Neural cell (in vitro differentiated cells): ENCODE results near the gene PCLAF. TPM values are rescaled to one million over a fixed set of nuclear protein-coding genes. Genes with fewer than 3 reads are reported as not detected.
A peak's percentile ranks its signal among the peaks of the same experiment; 100 is the strongest.

Source experiments
- H2AFZ ChIP-seq: fragments of 200-600, 300-800 bp; sonication (generic), shearing (Covaris generic); 2 replicates; pipeline ENCODE4 v1.6.0; 2014; ENCODE audit warnings: low read depth, mild to moderate bottlenecking, antibody characterized with exemption, low read length, moderate library complexity
- H3F3A ChIP-seq: fragments of 200-600 bp; shearing (Covaris generic); 2 replicates; pipeline ENCODE4 v1.6.1; 2016; ENCODE audit warnings: mild to moderate bottlenecking, moderate library complexity, mixed read lengths, antibody characterized with exemption, low read length; ENCODE audit not compliant: insufficient read depth, poor library complexity, severe bottlenecking
- H3K27ac ChIP-seq: fragments of 200-600, 300-800 bp; sonication (generic), shearing (Covaris generic); 2 replicates; pipeline ENCODE4 v1.5.1; 2014; ENCODE audit warnings: mild to moderate bottlenecking, low read length, moderate library complexity
- H3K27me3 ChIP-seq: fragments of 300-800, 200-600 bp; sonication (generic), shearing (Covaris generic); 2 replicates; pipeline ENCODE4 v1.6.0; 2014; ENCODE audit warnings: mild to moderate bottlenecking, low read depth, low read length, moderate library complexity; ENCODE audit not compliant: insufficient read depth
- H3K36me3 ChIP-seq: fragments of 300-800, 200-600 bp; sonication (generic), shearing (Covaris generic); 2 replicates; pipeline ENCODE4 v1.5.1; 2014; ENCODE audit warnings: mild to moderate bottlenecking, antibody characterized with exemption, low read length, moderate library complexity; ENCODE audit not compliant: insufficient read depth
- H3K4me2 ChIP-seq: fragments of 300-800, 200-600 bp; sonication (generic), shearing (Covaris generic); 2 replicates; pipeline ENCODE4 v1.6.0; 2014; ENCODE audit warnings: mild to moderate bottlenecking, low read length
- H3K4me3 ChIP-seq: fragments of 300-800, 200-600 bp; sonication (generic), shearing (Covaris generic); 2 replicates; pipeline ENCODE4 v1.5.1; 2014; ENCODE audit warnings: mild to moderate bottlenecking, low read length, moderate library complexity
- H3K79me2 ChIP-seq: fragments of 200-600 bp; shearing (Covaris generic); replicated peaks from 2 replicates; pipeline ENCODE4 v1.6.0; 2014; ENCODE audit warnings: mild to moderate bottlenecking, low read length, moderate library complexity; ENCODE audit not compliant: insufficient read depth
- H3K9ac ChIP-seq: fragments of 300-800, 200-600 bp; sonication (generic), shearing (Covaris generic); 2 replicates; pipeline ENCODE4 v1.6.1; 2016; ENCODE audit warnings: mild to moderate bottlenecking, low read length, mixed read lengths
- H3K9me2 ChIP-seq: fragments of 200-600 bp; shearing (Covaris generic); 2 replicates; pipeline ENCODE4 v1.6.1; 2016; ENCODE audit warnings: mild to moderate bottlenecking, low read length, mixed read lengths; ENCODE audit not compliant: insufficient read depth
- H3K9me3 ChIP-seq: fragments of 200-600, 300-800 bp; sonication (generic), shearing (Covaris generic); 2 replicates; pipeline ENCODE4 v1.6.1; 2016; ENCODE audit warnings: mild to moderate bottlenecking, mixed run types, low read length, moderate library complexity, mixed read lengths
- H4K20me1 ChIP-seq: fragments of 200-600 bp; shearing (Covaris generic); 2 replicates; pipeline ENCODE4 v1.6.1; 2016; ENCODE audit warnings: mild to moderate bottlenecking, mixed run types; ENCODE audit not compliant: insufficient read depth
- CTCF ChIP-seq: fragments of 450-650 bp; IDR thresholded peaks from 2 replicates; pipeline ENCODE4 v1.5.1; 2014; ENCODE audit warnings: antibody characterized with exemption, mild to moderate bottlenecking, moderate library complexity; ENCODE audit not compliant: poor library complexity, severe bottlenecking
- EP300 ChIP-seq: fragments of 450-650 bp; conservative IDR thresholded peaks from 2 replicates; pipeline ENCODE4 v1.6.1; 2014; ENCODE audit warnings: antibody characterized with exemption, mild to moderate bottlenecking, moderate library complexity; ENCODE audit not compliant: poor library complexity, severe bottlenecking
- EZH2 ChIP-seq: fragments of 200-600, 300-800 bp; shearing (Covaris generic), sonication (generic); IDR thresholded peaks from 2 replicates; pipeline ENCODE4 v1.6.1; 2014; ENCODE audit warnings: antibody characterized with exemption, low read length, borderline replicate concordance, mild to moderate bottlenecking; ENCODE audit not compliant: insufficient read depth, poor library complexity, severe bottlenecking
- MXI1 ChIP-seq: fragments of 450-650 bp; conservative IDR thresholded peaks from 2 replicates; pipeline ENCODE4 v1.6.1; 2014; ENCODE audit warnings: antibody characterized with exemption, mild to moderate bottlenecking; ENCODE audit not compliant: poor library complexity, severe bottlenecking
- POLR2AphosphoS5 ChIP-seq: IDR thresholded peaks from 2 replicates; pipeline ENCODE4 v1.6.1; 2012
- RAD21 ChIP-seq: fragments of 450-650 bp; conservative IDR thresholded peaks from 2 replicates; pipeline ENCODE4 v1.6.1; 2014; ENCODE audit warnings: antibody characterized with exemption, mild to moderate bottlenecking, moderate library complexity
- SMC3 ChIP-seq: fragments of 450-650 bp; conservative IDR thresholded peaks from 2 replicates; pipeline ENCODE4 v1.6.1; 2014; ENCODE audit warnings: antibody characterized with exemption, mild to moderate bottlenecking, moderate library complexity; ENCODE audit not compliant: poor library complexity
- TAF1 ChIP-seq: IDR thresholded peaks from 2 replicates; pipeline ENCODE4 v1.6.1; 2012; ENCODE audit warnings: low read depth
- polyA plus RNA-seq: library from polyadenylated mRNA; depleted of rRNA; stranded (reverse); fragments of >200 nt; gene quantifications from 2 replicates; pipeline ENCODE4 v1.2.3, GENCODE V29; 2014
- TF ChIP-seq, protein P1 (sequence below): IDR thresholded peaks from 2 replicates; pipeline ENCODE4 v1.6.1; 2012; ENCODE audit warnings: borderline replicate concordance

The PCLAF gene
- polyA plus RNA-seq, 1 donor from 2014 or later: 10.8 TPM

- Histone ChIP-seq H4K20me1 (no peaks in the 10 kb centered on the region), H3K36me3 (no peaks in the 10 kb centered on the region), H3F3A (no peaks in the 10 kb centered on the region), H3K79me2 (no peaks in the 10 kb centered on the region), H3K9ac (no peak overlapping the region), H3K4me3 (no peak overlapping the region), H3K4me2 (no peak overlapping the region), H2AFZ (no peak overlapping the region), H3K9me2 (no peaks in the 10 kb centered on the region), H3K27ac (no peak overlapping the region), H3K27me3 (no peaks in the 10 kb centered on the region), H3K9me3 (no peaks in the 10 kb centered on the region)
- TF ChIP-seq TAF1 (no peak), MXI1 (no peak), EZH2 (no peak)
These were observed 12.1 kb downstream of the PCLAF start for GRCh38 chr15:64369078-64369607.

GRCh38 chr15:64361259-64361658 lies 20.0 kb downstream of the PCLAF start:
- TF ChIP-seq, protein P1, sequence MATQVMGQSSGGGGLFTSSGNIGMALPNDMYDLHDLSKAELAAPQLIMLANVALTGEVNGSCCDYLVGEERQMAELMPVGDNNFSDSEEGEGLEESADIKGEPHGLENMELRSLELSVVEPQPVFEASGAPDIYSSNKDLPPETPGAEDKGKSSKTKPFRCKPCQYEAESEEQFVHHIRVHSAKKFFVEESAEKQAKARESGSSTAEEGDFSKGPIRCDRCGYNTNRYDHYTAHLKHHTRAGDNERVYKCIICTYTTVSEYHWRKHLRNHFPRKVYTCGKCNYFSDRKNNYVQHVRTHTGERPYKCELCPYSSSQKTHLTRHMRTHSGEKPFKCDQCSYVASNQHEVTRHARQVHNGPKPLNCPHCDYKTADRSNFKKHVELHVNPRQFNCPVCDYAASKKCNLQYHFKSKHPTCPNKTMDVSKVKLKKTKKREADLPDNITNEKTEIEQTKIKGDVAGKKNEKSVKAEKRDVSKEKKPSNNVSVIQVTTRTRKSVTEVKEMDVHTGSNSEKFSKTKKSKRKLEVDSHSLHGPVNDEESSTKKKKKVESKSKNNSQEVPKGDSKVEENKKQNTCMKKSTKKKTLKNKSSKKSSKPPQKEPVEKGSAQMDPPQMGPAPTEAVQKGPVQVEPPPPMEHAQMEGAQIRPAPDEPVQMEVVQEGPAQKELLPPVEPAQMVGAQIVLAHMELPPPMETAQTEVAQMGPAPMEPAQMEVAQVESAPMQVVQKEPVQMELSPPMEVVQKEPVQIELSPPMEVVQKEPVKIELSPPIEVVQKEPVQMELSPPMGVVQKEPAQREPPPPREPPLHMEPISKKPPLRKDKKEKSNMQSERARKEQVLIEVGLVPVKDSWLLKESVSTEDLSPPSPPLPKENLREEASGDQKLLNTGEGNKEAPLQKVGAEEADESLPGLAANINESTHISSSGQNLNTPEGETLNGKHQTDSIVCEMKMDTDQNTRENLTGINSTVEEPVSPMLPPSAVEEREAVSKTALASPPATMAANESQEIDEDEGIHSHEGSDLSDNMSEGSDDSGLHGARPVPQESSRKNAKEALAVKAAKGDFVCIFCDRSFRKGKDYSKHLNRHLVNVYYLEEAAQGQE: no peak
- TF ChIP-seq SMC3: no peak
- TF ChIP-seq POLR2AphosphoS5: no peak
- no peak for TF ChIP-seq EZH2
- TF ChIP-seq TAF1: no peak
- TF ChIP-seq CTCF: no peak
- no peak for TF ChIP-seq EP300
- TF ChIP-seq MXI1: no peak
- TF ChIP-seq RAD21: no peak
- no peaks in the 10 kb centered on the region for H3K9me3 ChIP-seq
- no peaks in the 10 kb centered on the region for H3K36me3 ChIP-seq
- no peaks in the 10 kb centered on the region for H3K79me2 ChIP-seq
- no peak overlapping the region for H3K4me3 ChIP-seq
- H3K27me3 ChIP-seq: no peaks in the 10 kb centered on the region
- no peak overlapping the region for H3K9ac ChIP-seq
- no peaks in the 10 kb centered on the region for H3K9me2 ChIP-seq
- no peaks in the 10 kb centered on the region for H3F3A ChIP-seq
- no peak overlapping the region for H2AFZ ChIP-seq
- H3K27ac ChIP-seq: no peak overlapping the region
- H3K4me2 ChIP-seq: no peak overlapping the region
- H4K20me1 ChIP-seq: no peaks in the 10 kb centered on the region

DNA sequence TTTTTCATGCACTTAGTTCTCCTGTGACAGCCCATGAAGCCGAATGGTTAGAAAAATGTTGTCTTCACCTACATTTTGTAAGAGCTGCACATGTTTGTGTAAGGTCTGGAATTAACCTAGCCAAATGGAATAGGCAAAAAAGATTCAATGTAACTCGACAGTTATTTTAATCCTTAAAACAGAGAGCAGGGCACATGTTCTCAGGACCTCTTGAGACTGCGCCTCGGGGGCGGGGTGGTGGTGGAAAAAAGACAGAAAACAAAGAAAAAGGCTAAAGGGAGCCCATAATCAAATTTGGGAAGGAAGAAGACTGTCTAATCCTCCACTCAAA lies 24.6 kb downstream of the PCLAF start:
- no peaks in the 10 kb centered on the region for H3K27me3 ChIP-seq
- peak overlapping the region; percentile 76 for H3K27ac ChIP-seq
- H3K36me3 ChIP-seq: no peaks in the 10 kb centered on the region
- peak overlapping the region; percentile 78 for H2AFZ ChIP-seq
- H3K79me2 ChIP-seq: peaks cover 21% of the 10 kb centered on the region
- no peaks in the 10 kb centered on the region for H3F3A ChIP-seq
- H3K4me2 ChIP-seq: peak overlapping the region; percentile 49
- H3K9me3 ChIP-seq: no peaks in the 10 kb centered on the region
- no peaks in the 10 kb centered on the region for H3K9me2 ChIP-seq
- peak overlapping the region; percentile 63 for H3K9ac ChIP-seq
- peak overlapping the region; percentile 87 for H3K4me3 ChIP-seq
- no peak for TF ChIP-seq EZH2
- no peak for TF ChIP-seq POLR2AphosphoS5
- TF ChIP-seq, protein P1: no peak
- no peak for TF ChIP-seq SMC3
- no peak for TF ChIP-seq EP300
- TF ChIP-seq CTCF: no peak
- no peak for TF ChIP-seq MXI1
- no peak for TF ChIP-seq RAD21
- no peak for TF ChIP-seq TAF1
- H4K20me1 ChIP-seq: no peaks in the 10 kb centered on the region
